GM19193 (cell line): ENCODE results near the gene ELAVL4.

ENCODE experiments used
- POLR2A ChIP-seq: IDR thresholded peaks from 4 replicates; pipeline ENCODE4 v1.6.1; 2011; ENCODE audit not compliant: insufficient read depth, insufficient read length; ENCODE audit errors: extremely low read depth

The ELAVL4 gene

DNA sequence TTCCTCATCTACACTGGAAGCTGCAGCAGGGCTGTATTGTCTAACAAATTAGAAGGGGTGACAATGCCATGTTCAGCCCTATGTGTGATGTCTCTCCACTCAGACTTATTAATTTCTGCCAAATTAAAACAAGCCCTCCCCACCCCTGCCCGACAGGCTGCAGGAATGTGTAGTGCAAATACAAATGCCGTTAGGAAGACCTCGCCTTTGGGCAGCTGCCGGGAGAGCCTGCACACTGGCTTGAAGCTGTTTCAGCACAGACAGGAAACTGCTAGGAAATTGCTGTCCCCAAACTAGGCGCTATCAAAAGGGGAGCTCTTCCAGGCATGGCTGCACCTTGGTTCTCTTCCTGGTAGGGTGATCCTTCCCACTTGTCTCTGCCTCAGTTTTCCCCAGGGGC, 135.2 kb downstream of the ELAVL4 start:
- TF ChIP-seq POLR2A, result no peak

GRCh38 chr1:50246869-50247268, 138.1 kb downstream of the ELAVL4 start:
- no peak for TF ChIP-seq POLR2A

GRCh38 chr1:50251702-50252101, 143.0 kb downstream of the ELAVL4 start:
- no peak for TF ChIP-seq POLR2A

- TF ChIP-seq POLR2A, result no peak
Observed at GRCh38 chr1:50252196-50252595, 143.5 kb downstream of the ELAVL4 start.
